Measurements from ENCODE around the gene MET.
"Not testable (repeated sequence)": the region's sequence is repeated elsewhere in the genome, so short reads cannot be mapped to it uniquely, and the experiment has no call there.

Gene MET

GRCh38 chr7:116728413-116728812 is 56.4 kb downstream of the MET start:
- no peak for DNase-seq (ENCODE audit: low read depth)

- no peak for DNase-seq (ENCODE audit: low read depth)
Measured at GRCh38 chr7:116730097-116731022, 58.4 kb downstream of the MET start.

DNA sequence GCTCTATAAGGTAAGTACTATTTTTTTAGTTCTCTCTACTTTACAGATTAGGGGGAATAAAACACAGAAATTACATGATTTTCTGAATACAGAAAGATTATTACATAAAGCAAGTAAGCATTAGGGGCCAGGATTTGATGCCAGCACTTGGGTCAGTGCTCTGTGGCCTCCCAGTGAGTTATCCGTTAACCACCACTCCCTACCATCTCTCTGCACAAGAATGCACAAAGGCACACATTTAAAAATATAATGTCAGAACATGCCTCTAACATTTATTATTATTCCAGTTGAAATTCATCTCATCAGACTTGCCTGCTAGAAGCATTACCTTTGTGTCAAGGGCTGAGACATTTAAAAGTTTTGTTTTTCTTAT is 59.0 kb downstream of the MET start:
- DNase-seq (ENCODE audit: low read depth) = no peak

DNA sequence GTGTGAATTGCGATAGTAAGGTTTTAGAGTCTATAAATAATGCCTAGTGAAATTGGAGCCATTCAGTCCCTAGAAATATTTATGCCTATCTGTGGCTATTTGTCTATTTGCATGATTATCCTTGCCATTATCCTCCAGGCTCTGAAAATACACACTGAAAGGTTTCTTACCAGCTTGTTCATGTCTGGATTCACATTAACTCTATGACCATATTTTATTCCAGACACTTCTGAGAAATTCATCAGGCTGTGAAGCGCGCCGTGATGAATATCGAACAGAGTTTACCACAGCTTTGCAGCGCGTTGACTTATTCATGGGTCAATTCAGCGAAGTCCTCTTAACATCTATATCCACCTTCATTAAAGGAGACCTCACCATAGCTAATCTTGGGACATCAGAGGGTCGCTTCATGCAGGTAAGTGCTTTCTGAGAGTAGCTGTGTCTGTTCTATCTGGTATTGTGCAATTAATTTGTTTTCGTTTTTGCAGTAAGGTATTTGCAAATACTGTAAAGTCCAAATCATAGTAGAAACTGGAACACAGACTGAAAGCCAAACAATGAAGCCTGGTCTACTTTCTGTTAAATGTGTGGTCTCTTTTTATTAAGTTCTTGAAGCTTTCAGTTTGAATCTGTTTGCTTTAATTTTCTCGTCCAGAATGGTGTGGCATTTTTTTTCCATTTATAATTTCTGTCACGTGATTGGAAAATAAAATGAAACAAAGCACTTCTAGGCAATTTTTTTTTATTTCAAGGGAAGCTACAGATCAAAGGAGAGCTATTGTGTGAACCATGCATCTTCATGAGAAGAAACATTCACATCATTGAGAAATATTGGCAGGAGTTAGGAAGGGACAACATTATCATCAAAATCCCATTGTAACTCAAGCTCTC is 59.7 kb downstream of the MET start:
- no peak for DNase-seq (ENCODE audit: low read depth)

DNA sequence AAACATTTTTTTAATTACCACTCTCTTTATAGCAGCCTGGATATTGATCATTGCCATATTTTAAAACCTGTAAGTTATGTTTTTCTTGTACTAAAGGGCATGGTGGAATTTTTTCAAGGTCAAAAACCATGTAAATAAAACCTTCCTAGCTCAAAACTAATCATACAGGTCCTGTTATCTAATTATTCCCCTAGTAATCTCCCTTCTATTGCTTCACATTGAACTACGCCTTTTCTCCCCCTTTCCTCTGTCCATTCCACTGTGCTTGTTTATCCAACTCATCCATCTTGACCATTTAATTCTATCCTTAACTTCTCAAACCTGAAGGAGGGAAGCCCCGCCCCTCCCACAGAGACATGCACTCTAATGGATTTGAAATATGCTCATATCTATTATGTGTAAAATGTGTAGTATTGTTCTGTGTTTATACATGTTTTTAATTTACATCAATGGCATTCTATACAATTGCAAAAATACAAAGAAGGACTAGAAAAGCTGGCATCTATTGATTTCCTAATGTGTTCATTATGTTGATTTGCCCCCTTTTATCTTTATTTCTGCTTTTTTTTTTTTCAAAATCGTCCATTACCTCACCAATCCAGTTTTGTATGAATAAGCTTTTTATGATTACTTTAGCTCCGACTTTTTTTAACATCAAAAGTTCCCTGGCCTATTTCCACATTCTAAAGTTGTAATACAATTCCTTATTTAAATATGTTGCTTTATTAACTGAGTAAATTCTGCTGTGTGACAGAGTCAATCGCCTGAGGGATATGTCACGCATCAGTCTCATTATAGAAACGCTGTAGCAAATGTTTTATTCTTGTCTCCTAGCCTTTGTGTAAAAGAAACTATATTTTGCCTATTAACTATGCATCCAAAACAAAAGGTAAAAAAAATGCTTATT is 61.0 kb downstream of the MET start:
- DNase-seq (ENCODE audit: low read depth) = no peak

DNA sequence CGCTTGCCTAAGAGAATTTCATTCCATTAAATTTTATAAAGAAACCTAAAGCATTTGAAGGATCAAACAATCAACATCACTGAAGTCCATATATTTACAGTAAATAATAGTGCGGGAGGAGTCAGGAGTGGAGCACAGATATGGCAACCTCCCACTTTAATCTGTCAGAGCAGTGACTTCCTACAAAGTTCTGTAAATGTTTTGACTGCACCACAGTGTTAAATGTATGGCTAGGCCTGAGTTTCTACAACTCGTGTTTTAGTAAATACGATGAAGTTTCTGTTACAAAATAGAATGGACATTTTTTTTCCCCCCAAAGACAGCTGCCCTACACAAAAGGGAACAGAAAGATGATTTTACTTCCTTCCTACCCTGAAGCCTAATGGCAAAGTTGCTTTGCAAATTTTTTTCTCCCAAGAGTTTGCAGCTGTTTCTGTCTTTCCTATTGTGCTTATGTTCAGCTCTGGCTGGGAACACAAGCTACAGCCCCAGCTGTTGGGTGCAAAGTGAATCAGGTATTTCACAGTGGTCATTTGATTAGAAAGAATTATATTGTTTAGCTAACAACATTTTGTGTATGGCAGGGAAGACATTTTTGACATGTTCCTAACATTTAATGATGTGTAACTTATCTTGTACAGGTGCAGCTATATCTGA is 62.1 kb downstream of the MET start:
- DNase-seq (ENCODE audit: low read depth) = no peak

GRCh38 chr7:116734710-116735109 is 62.7 kb downstream of the MET start:
- DNase-seq (ENCODE audit: low read depth) = no peak

GRCh38 chr7:116736927-116737715 is 65.1 kb downstream of the MET start:
- DNase-seq (ENCODE audit: low read depth) = no peak

GRCh38 chr7:116738378-116738777 is 66.4 kb downstream of the MET start:
- no peak for DNase-seq (ENCODE audit: low read depth)

- no peak for DNase-seq (ENCODE audit: low read depth)
Measured at GRCh38 chr7:116739307-116739706, 67.3 kb downstream of the MET start.

DNA sequence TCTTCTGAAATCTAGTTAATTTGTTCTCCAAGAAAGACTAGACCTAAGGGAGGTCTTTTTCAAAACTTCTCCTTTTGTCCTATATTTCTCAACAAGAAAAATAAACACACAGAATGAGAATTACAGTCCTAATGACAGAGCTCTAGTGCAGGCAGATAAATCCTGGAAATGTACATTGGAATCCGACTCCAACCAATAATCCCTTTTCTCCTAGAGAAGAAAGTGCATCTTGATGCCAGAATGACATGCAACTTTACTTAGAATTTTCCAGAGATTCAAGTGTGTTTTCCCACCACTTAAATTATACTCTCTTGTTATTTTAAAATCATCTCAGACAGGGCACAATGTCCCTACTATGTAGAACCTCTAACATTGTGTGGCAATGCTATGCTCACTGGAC is 68.2 kb downstream of the MET start:
- DNase-seq (ENCODE audit: low read depth) = no peak

- no peak for DNase-seq (ENCODE audit: low read depth)
Measured at GRCh38 chr7:116740755-116741462, 68.9 kb downstream of the MET start.

DNA sequence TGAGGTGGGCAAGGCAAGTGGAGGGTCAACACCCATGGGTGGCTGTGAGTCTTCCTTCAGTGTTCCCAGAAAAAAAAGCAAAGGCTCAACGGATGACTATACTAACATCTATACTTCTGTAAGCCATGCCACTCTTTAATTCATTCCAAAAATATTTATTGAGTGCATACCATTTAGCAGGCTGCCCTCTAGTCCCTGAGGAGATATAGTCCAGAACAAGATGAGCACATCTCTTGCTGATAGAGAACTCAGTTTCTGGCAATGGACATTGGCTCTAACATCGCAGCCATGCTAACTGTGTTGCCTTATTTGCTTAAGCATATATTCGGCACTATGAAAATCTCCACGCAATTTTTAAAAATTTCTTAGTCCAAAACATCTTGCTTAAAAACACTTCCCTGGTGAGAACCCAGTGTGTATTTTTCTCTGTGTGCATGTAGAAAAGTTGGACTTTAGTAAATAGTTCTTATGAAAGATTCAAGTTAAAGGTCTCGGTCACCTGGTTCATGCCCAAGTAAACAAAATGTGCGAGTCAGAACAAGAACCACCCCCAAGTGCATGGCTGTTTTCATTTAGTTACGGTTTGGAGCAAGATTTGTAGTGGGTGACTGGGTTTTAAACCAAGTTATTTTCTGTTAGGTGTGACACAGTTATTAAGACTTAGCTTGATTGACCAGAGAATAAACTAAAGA is 69.8 kb downstream of the MET start:
- DNase-seq (ENCODE audit: low read depth) = peak; percentile 7

DNA sequence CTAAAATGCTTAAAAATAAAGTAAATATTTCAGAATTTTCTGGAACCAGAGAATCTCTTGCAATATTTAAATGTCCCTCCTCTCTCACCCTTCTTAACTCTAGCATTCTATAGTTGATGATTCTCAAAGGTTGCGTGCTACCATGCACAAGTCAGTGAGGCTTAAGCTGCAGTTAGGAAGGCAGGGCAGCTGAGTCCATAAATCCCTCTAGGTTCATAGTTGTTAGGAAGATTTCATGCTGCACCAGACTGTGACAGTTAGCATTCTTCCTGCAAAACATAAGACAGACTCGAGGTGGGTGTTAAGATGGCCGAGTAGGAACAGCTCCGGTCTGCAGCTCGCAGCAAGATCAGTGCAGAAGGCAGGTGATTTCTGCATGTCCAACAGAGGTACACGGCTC is 70.6 kb downstream of the MET start:
- no peak for DNase-seq (ENCODE audit: low read depth)

DNA sequence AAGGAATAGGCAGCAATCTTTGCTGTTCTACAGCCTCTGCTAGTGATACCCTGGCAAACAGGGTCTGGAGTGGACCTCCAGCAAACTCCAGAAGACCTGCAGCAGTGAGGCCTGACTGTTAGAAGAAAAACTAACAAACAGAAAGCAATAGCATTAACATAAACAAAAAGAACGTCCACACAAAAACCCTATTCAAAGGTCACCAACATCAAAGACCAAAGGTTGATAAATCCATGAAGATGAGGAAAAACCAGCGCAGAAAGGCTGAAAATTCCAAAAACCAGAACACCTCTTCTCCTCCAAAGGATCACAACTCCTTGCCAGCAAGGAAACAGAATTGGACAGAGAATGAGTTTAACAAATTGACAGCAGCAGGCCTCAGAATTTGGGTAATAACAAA is 71.8 kb downstream of the MET start:
- DNase-seq (ENCODE audit: low read depth) = not testable (repeated sequence)

GRCh38 chr7:116746388-116746787 is 74.4 kb downstream of the MET start:
- not testable (repeated sequence) for DNase-seq (ENCODE audit: low read depth)

DNA sequence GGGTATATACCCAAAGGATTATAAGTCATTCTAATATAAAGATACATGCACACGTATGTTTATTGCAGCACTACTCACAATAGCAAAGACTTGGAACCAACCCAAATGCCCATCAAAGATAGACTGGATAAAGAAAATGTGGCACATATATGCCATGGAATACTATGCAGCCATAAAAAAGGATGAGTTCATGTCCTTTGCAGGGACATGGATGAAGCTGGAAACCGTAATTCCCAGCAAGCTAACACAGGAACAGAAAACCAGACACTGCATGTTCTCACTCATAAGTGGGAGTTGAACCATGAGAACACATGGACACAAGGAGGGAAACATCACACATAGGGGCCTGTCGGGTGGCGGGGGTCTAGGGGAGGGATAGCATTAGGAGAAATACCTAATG is 79.1 kb downstream of the MET start:
- DNase-seq (ENCODE audit: low read depth) = not testable (repeated sequence)

- no peak for DNase-seq (ENCODE audit: low read depth)
Measured at GRCh38 chr7:116752305-116753074, 80.5 kb downstream of the MET start.

DNA sequence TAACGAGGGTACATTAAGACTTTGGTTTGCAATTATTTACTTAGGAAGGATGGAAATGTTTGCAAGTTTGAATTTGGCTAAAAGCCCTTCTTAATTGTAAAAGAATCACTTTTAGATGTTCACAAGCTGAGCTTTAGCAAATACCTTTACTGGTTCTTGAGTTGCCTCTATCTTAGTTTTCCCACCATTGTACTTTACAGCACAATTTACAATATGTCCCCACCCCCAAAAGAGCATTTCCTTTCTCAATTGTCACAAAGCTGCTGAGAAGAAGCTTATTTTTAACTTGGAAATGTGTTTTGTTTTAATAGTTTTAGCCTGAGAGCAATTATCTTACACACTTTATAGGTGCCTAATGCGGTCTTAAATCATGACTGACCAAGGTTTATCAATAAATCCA is 81.1 kb downstream of the MET start:
- DNase-seq (ENCODE audit: low read depth) = no peak

Data from GM04504 (cell line).